Esophagus squamous epithelium (tissue), 5 donors: ENCODE measurements around the gene UBE2G2. TPM values are rescaled to one million over a fixed set of nuclear protein-coding genes. Genes with fewer than 3 reads are reported as not detected.

Experiments
- DNase-seq: peaks from one replicate; lab custom pipeline; 2025; lab: John Stamatoyannopoulos, UW
- H3K27ac ChIP-seq, 4 donors: fragments of 200-600 bp; sonication (generic); one replicate each; pipeline ENCODE4 v1.5.1; 2016 to 2019; ENCODE audit warnings: mild to moderate bottlenecking in 1 of 4
- H3K27me3 ChIP-seq, 4 donors: fragments of 200-600 bp; sonication (generic); 1 replicate in 3 of 4; 2 replicates in 1 of 4; pipeline versions ENCODE4 v1.5.1 to v1.6.0; 2017 to 2021; ENCODE audit warnings: antibody characterized with exemption in 1 of 4
- H3K36me3 ChIP-seq, 3 donors: fragments of 200-600 bp; sonication (generic); one replicate each; pipeline ENCODE4 v1.5.1; 2016 to 2019
- H3K4me1 ChIP-seq, 3 donors: fragments of 200-600 bp; sonication (generic); one replicate each; pipeline ENCODE4 v1.5.1; 2017 to 2019
- H3K4me3 ChIP-seq, 4 donors: fragments of 200-600 bp; sonication (generic); 1 replicate in 3 of 4; 2 replicates in 1 of 4; pipeline ENCODE4 v1.5.1; 2016 to 2019; ENCODE audit warnings: mild to moderate bottlenecking in 2 of 4, moderate library complexity in 1 of 4
- H3K9me3 ChIP-seq, 3 donors: fragments of 200-600 bp; sonication (generic); one replicate each; pipeline ENCODE4 v1.5.1; 2016 to 2019
- CTCF ChIP-seq, 6 experiments: fragments of 450-650 bp in 4 of 6; fragments of 200-600 bp in 2 of 6; sonication (generic) in 2 of 6; IDR thresholded peaks; one replicate each; pipeline ENCODE4 v1.5.1; 2016 to 2019; ENCODE audit warnings: antibody characterized with exemption in 6 of 6, mild to moderate bottlenecking in 4 of 6, moderate library complexity in 4 of 6
- POLR2A ChIP-seq, 4 donors: fragments of 450-650 bp; IDR thresholded peaks; one replicate each; pipeline ENCODE4 v1.6.1; 2017; ENCODE audit warnings: antibody characterized with exemption in 4 of 4, mild to moderate bottlenecking in 4 of 4, moderate library complexity in 3 of 4
- WGBS, 2 donors: methylation state at CpG; one replicate each; pipeline ENCODE4 v1.1.5; 2018; 5-methylcytosine and 5-hydroxymethylcytosine counted together
- intact Hi-C: fragments of 100-400 bp; cut with DNase I; formaldehyde crosslinking; loops from one replicate; pipeline ENCODE4 v1.15.0; 2022
- total RNA-seq, 4 donors: library from RNA; depleted of rRNA; stranded (reverse); fragments of >200 nt; gene quantifications; one replicate each; pipeline ENCODE4 v1.1.0, GENCODE V29; 2016
- donor health status: DM: yes; HTN: yes; CAD: no.

The UBE2G2 gene
- total RNA-seq, 4 donors from 2014 or later, result 27.9 to 70.0 (median 51.1) TPM

GRCh38 chr21:44741921-44742320, 59.7 kb downstream of the UBE2G2 start:
- Histone ChIP-seq H3K27me3 (peaks cover 0 to 30% (median 0%) of the 10 kb centered on the region in 4 donors), H3K4me1 (no peaks in the 10 kb centered on the region), H3K27ac (no peak overlapping the region), H3K36me3 (no peaks in the 10 kb centered on the region), H3K4me3 (no peak overlapping the region), H3K9me3 (peaks cover 8 to 26% (median 16%) of the 10 kb centered on the region in 3 donors)
- intact Hi-C loops, result no loop called here
- TF ChIP-seq CTCF (IDR thresholded peaks at IDR 0.05) (no peak), POLR2A (IDR thresholded peaks at IDR 0.05) (no peak)
- DNase-seq, result no peak
- WGBS, 2 donors, result 88 to 95% methylated on average over 3 of the region's 3 CpGs

GRCh38 chr21:44740742-44741141, 60.9 kb downstream of the UBE2G2 start:
- no peaks in the 10 kb centered on the region for H3K4me1 ChIP-seq
- H3K9me3 ChIP-seq, result peaks cover 8 to 33% (median 21%) of the 10 kb centered on the region in 3 donors
- no peaks in the 10 kb centered on the region for H3K36me3 ChIP-seq
- H3K4me3 ChIP-seq, result no peak overlapping the region
- intact Hi-C loops, result no loop called here
- peaks cover 0 to 39% (median 0%) of the 10 kb centered on the region in 4 donors for H3K27me3 ChIP-seq
- TF ChIP-seq CTCF (IDR thresholded peaks at IDR 0.05), result no peak
- no peak for TF ChIP-seq POLR2A (IDR thresholded peaks at IDR 0.05)
- no peak for DNase-seq
- no peak overlapping the region for H3K27ac ChIP-seq
- WGBS, 2 donors, result 82 to 86% methylated on average over 3 of the region's 7 CpGs

GRCh38 chr21:44739316-44739715, 62.3 kb downstream of the UBE2G2 start:
- 100% methylated on average over 1 of the region's 1 CpG for WGBS, 2 donors
- TF ChIP-seq POLR2A (IDR thresholded peaks at IDR 0.05), result no peak
- TF ChIP-seq CTCF (IDR thresholded peaks at IDR 0.05), result no peak

GRCh38 chr21:44738621-44739020, 63.0 kb downstream of the UBE2G2 start:
- DNase-seq, result no peak
- 81 to 90% methylated on average over 2 to 3 of the region's 3 CpGs for WGBS, 2 donors
- TF ChIP-seq CTCF (IDR thresholded peaks at IDR 0.05) (no peak), POLR2A (IDR thresholded peaks at IDR 0.05) (no peak)

More at GRCh38 chr21:44739316-44739715, 62.3 kb downstream of the UBE2G2 start:
- Histone ChIP-seq H3K4me3 (no peak overlapping the region), H3K9me3 (peaks cover 8 to 33% (median 21%) of the 10 kb centered on the region in 3 donors), H3K27me3 (peaks cover 0 to 52% (median 0%) of the 10 kb centered on the region in 4 donors), H3K4me1 (no peaks in the 10 kb centered on the region), H3K36me3 (no peaks in the 10 kb centered on the region), H3K27ac (no peak overlapping the region)
- intact Hi-C loops, result no loop called here
- DNase-seq, result no peak

GRCh38 chr21:44737706-44738354, 63.8 kb downstream of the UBE2G2 start:
- no peak for TF ChIP-seq CTCF (IDR thresholded peaks at IDR 0.05)
- TF ChIP-seq POLR2A (IDR thresholded peaks at IDR 0.05), result no peak
- 70 to 74% methylated on average over 3 of the region's 3 CpGs for WGBS, 2 donors
- no peak overlapping the region for H3K27ac ChIP-seq
- no peaks in the 10 kb centered on the region for H3K4me1 ChIP-seq
- peaks cover 8 to 33% (median 21%) of the 10 kb centered on the region in 3 donors for H3K9me3 ChIP-seq
- peaks cover 0 to 55% (median 0%) of the 10 kb centered on the region in 4 donors for H3K27me3 ChIP-seq
- H3K4me3 ChIP-seq, result no peak overlapping the region
- intact Hi-C loops, result no loop called here
- DNase-seq, result no peak
- no peaks in the 10 kb centered on the region for H3K36me3 ChIP-seq

More at GRCh38 chr21:44738621-44739020, 63.0 kb downstream of the UBE2G2 start:
- Histone ChIP-seq H3K27ac (no peak overlapping the region), H3K4me3 (no peak overlapping the region), H3K27me3 (peaks cover 0 to 53% (median 0%) of the 10 kb centered on the region in 4 donors), H3K4me1 (no peaks in the 10 kb centered on the region), H3K9me3 (peaks cover 8 to 33% (median 21%) of the 10 kb centered on the region in 3 donors), H3K36me3 (no peaks in the 10 kb centered on the region)
- intact Hi-C loops, result no loop called here
